ENCODE results near the gene DIRAS1.

DNA sequence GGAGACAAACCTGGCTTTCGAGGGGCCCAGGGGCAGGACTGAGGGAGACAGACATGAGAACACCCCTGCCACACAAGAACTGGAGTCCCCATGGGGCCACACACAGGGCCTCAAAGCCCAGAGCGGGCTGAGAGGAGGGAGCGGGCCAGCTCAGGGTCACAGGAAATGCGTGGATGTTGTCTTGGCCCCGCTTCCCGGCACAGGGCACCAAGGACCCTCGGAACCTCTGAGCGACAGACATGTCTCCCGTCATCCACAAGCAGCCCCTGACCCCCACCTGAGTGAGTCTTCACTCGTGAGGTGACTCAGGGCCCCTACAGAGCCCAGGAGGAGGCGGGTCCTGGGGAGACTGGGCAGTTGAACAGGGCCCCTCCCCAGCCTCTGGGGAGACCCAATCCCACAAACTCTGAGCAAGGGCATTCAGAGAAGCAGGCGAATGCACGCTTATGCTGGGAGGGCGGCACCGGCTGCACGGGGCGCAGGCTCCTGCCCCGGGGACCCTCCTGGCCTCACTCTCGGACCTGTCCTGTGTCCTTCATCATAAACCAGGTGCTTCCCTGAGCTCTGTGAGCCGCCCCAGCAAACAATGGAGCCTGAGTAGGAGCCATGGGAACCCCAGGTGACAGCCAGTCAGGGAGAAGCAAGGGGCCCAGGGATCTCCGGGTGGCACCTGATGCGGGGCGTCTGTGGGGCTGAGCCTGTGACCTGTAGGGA is 41.8 kb upstream of the DIRAS1 start:
- TF ChIP-seq, protein P1, sequence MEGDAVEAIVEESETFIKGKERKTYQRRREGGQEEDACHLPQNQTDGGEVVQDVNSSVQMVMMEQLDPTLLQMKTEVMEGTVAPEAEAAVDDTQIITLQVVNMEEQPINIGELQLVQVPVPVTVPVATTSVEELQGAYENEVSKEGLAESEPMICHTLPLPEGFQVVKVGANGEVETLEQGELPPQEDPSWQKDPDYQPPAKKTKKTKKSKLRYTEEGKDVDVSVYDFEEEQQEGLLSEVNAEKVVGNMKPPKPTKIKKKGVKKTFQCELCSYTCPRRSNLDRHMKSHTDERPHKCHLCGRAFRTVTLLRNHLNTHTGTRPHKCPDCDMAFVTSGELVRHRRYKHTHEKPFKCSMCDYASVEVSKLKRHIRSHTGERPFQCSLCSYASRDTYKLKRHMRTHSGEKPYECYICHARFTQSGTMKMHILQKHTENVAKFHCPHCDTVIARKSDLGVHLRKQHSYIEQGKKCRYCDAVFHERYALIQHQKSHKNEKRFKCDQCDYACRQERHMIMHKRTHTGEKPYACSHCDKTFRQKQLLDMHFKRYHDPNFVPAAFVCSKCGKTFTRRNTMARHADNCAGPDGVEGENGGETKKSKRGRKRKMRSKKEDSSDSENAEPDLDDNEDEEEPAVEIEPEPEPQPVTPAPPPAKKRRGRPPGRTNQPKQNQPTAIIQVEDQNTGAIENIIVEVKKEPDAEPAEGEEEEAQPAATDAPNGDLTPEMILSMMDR (IDR thresholded peaks at IDR 0.05; ENCODE audit: low read depth, low read length) = no peak
- TF ChIP-seq EZH2phosphoT487 (IDR thresholded peaks at IDR 0.05; ENCODE audit: low read depth) = no peak

Measured in OCI-LY3 (cell line).